Activated B cell treated with CpG ODN at 0.5 μM for 24 hours (primary cell): Measurements from ENCODE around the gene C2orf80. TPM values are rescaled to one million over a fixed set of nuclear protein-coding genes. Genes with fewer than 3 reads are reported as not detected.
"Not testable (repeated sequence)": the region's sequence is repeated elsewhere in the genome, so short reads cannot be mapped to it uniquely, and the experiment has no call there.

Experiments
- ATAC-seq: fragments of 200-7000 bp; cut with Tn5 transposase; one replicate; pipeline ENCODE4 v1.10.0; 2021; ENCODE audit warnings: low read depth, mild to moderate bottlenecking, moderate library complexity
- CTCF ChIA-PET: fragments of 350-600 bp; sonication (Branson Sonifier 250); formaldehyde crosslinking; loops from one replicate; lab custom pipeline; 2021; ENCODE audit warnings: antibody characterized with exemption; lab: Charles Lee
- POLR2A ChIA-PET: fragments of 350-600 bp; sonication (Branson Sonifier 250); formaldehyde crosslinking; loops from one replicate; lab custom pipeline; 2021; ENCODE audit warnings: antibody characterized with exemption; lab: Charles Lee
- DNase-seq: peaks from one replicate; pipeline ENCODE4 v3.0.0; 2022
- H3K27ac Mint-ChIP-seq: one replicate; pipeline ENCODE4 v1.8.0; 2020; ENCODE audit warnings: mixed read lengths
- H3K27me3 Mint-ChIP-seq: one replicate; pipeline ENCODE4 v1.8.0; 2021; ENCODE audit warnings: mixed read lengths
- H3K36me3 Mint-ChIP-seq: one replicate; pipeline ENCODE4 v1.8.0; 2021; ENCODE audit warnings: low read depth, mixed read lengths
- H3K4me1 Mint-ChIP-seq: one replicate; pipeline ENCODE4 v1.8.0; 2021; ENCODE audit warnings: mixed read lengths
- H3K4me3 Mint-ChIP-seq: one replicate; pipeline ENCODE4 v1.8.0; 2020; ENCODE audit warnings: mild to moderate bottlenecking, mixed read lengths
- H3K9me3 Mint-ChIP-seq: one replicate; pipeline ENCODE4 v1.8.0; 2020; ENCODE audit warnings: mixed read lengths
- intact Hi-C: fragments of 100-400 bp; cut with micrococcal nuclease; formaldehyde crosslinking; loops from one replicate; pipeline ENCODE4 v1.15.1; 2024
- total RNA-seq: library from RNA; stranded (reverse); gene quantifications from 2 replicates; pipeline ENCODE4 v1.2.3, GENCODE V29; 2022
- TF ChIP-seq, protein P1 (sequence below): fragments of 200-600 bp; IDR thresholded peaks from one replicate; pipeline ENCODE4 v1.8.0; 2022; ENCODE audit warnings: antibody characterized with exemption, mild to moderate bottlenecking

Gene C2orf80
- total RNA-seq, 1 donor from 2014 or later, result not detected

GRCh38 chr2:208142925-208143799 lies 46.7 kb downstream of the C2orf80 start:
- DNase-seq (no peak), ATAC-seq (no peak)
- H3K9me3 Mint-ChIP-seq, result peaks cover 2% of the 10 kb centered on the region
- CTCF ChIA-PET, result no interaction called here
- TF ChIP-seq, protein P1, sequence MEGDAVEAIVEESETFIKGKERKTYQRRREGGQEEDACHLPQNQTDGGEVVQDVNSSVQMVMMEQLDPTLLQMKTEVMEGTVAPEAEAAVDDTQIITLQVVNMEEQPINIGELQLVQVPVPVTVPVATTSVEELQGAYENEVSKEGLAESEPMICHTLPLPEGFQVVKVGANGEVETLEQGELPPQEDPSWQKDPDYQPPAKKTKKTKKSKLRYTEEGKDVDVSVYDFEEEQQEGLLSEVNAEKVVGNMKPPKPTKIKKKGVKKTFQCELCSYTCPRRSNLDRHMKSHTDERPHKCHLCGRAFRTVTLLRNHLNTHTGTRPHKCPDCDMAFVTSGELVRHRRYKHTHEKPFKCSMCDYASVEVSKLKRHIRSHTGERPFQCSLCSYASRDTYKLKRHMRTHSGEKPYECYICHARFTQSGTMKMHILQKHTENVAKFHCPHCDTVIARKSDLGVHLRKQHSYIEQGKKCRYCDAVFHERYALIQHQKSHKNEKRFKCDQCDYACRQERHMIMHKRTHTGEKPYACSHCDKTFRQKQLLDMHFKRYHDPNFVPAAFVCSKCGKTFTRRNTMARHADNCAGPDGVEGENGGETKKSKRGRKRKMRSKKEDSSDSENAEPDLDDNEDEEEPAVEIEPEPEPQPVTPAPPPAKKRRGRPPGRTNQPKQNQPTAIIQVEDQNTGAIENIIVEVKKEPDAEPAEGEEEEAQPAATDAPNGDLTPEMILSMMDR, result no peak
- no peaks in the 10 kb centered on the region for H3K4me1 Mint-ChIP-seq
- no peaks in the 10 kb centered on the region for H3K36me3 Mint-ChIP-seq
- H3K4me3 Mint-ChIP-seq, result no peak overlapping the region
- intact Hi-C loops, result no loop called here
- POLR2A ChIA-PET, result no interaction called here
- peaks cover 6% of the 10 kb centered on the region for H3K27me3 Mint-ChIP-seq
- H3K27ac Mint-ChIP-seq, result no peak overlapping the region

DNA sequence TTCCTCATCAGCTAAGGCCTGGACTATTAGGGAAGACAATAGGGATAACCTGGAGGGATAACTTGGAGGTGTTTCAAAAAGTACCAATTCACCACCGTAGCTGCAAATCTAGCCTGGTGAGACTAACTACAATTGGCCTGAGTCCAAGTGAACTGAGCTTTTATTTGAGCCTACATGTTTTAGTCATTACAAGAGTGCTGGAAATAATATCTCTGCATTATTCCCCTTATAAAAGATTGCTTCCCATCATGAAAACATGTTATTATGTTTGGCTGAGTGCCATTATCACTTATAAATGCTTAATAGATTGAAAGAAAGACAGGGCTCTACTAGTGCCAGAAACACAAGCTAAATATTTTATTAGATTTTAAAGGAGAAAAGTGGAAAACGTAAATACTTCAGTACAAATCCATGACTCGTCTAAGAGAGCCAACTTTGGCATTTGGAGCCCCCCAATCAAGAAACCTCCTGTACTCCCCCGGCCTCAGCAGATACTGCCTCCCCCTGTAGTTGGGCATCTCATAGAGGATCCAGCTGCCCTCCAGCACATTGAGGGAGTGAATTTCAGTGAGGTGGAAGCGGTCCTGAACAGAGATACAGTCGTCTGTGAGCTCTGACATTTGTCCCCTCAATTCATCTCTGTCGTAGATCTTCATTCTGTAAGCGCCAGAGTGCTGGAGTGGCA lies 47.4 kb downstream of the C2orf80 start:
- TF ChIP-seq, protein P1, result no peak
- ChIA-PET CTCF (no interaction called here), POLR2A (no interaction called here)
- Mint-ChIP-seq H3K27me3 (peaks cover 4% of the 10 kb centered on the region), H3K4me1 (no peaks in the 10 kb centered on the region), H3K27ac (no peak overlapping the region), H3K4me3 (no peak overlapping the region), H3K36me3 (no peaks in the 10 kb centered on the region), H3K9me3 (peaks cover 5% of the 10 kb centered on the region)
- ATAC-seq (no peak), DNase-seq (no peak)
- intact Hi-C loops, result no loop called here

GRCh38 chr2:208139447-208139846 lies 50.4 kb downstream of the C2orf80 start:
- Mint-ChIP-seq H3K27ac (no peak overlapping the region), H3K4me1 (no peaks in the 10 kb centered on the region), H3K27me3 (no peaks in the 10 kb centered on the region), H3K36me3 (no peaks in the 10 kb centered on the region), H3K4me3 (no peak overlapping the region), H3K9me3 (peaks cover 5% of the 10 kb centered on the region)
- POLR2A ChIA-PET, result no interaction called here
- ATAC-seq (no peak), DNase-seq (no peak)
- intact Hi-C loops, result no loop called here
- CTCF ChIA-PET, result no interaction called here
- TF ChIP-seq, protein P1, result no peak

DNA sequence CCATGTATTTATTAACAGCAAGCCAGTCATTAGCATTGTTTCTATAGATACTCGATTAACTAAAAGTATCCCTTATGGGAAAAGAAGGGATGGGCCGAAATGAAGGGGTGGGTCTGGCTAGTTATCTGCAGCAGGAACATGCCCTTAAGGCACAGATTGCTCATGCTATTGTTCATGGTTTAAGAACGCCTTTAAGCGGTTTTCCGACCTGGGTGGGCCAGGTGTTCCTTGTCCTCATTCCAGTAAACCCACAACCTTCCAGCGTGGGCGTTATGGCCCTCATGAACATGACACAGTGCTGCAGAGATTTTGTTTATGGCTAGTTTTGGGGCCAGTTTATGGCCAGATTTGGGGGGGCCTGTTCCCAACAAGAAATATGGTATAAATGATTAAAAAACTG lies 51.5 kb downstream of the C2orf80 start:
- CTCF ChIA-PET, result not testable (repeated sequence)

GRCh38 chr2:208136716-208137094 lies 53.1 kb downstream of the C2orf80 start:
- CTCF ChIA-PET, result no interaction called here
- POLR2A ChIA-PET, result no interaction called here
- H3K4me1 Mint-ChIP-seq, result no peaks in the 10 kb centered on the region
- H3K27ac Mint-ChIP-seq, result no peak overlapping the region
- DNase-seq (no peak), ATAC-seq (no peak)
- TF ChIP-seq, protein P1, result no peak
- H3K36me3 Mint-ChIP-seq, result no peaks in the 10 kb centered on the region
- intact Hi-C loops, result no loop called here
- H3K9me3 Mint-ChIP-seq, result peaks cover 5% of the 10 kb centered on the region
- peaks cover 5% of the 10 kb centered on the region for H3K27me3 Mint-ChIP-seq
- no peak overlapping the region for H3K4me3 Mint-ChIP-seq

More for the DNA sequence above, 51.5 kb downstream of the C2orf80 start:
- DNase-seq, H3K27ac Mint-ChIP-seq, H3K27me3 Mint-ChIP-seq, intact Hi-C loops, POLR2A ChIA-PET, H3K36me3 Mint-ChIP-seq, ATAC-seq, H3K4me1 Mint-ChIP-seq, H3K9me3 Mint-ChIP-seq, H3K4me3 Mint-ChIP-seq: not testable (repeated sequence)
